ENCODE measurements around the gene MCTP1.
"Not testable (repeated sequence)": the region's sequence is repeated elsewhere in the genome, so short reads cannot be mapped to it uniquely, and the experiment has no call there.

MCTP1 gene

DNA sequence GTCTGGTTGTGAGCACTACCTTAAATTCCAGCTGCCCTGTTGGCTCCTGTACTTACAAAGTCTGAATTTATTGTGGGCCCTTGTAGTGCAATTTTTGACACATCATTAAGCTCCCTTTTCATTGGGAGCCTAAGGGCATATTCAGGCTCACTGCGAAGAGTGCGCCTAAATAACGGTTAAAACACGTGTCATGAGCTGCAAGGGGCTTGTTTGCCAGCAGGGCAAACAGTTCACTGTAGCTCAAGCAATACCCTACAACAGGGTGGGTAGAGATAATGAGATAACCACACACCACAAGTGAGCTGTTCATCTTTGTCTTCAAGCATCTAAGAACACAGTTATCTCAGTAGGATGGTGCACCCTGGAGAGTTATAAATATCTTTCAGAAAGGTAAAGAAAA is 452.2 kb downstream of the MCTP1 start:
- TF ChIP-seq, protein P1, sequence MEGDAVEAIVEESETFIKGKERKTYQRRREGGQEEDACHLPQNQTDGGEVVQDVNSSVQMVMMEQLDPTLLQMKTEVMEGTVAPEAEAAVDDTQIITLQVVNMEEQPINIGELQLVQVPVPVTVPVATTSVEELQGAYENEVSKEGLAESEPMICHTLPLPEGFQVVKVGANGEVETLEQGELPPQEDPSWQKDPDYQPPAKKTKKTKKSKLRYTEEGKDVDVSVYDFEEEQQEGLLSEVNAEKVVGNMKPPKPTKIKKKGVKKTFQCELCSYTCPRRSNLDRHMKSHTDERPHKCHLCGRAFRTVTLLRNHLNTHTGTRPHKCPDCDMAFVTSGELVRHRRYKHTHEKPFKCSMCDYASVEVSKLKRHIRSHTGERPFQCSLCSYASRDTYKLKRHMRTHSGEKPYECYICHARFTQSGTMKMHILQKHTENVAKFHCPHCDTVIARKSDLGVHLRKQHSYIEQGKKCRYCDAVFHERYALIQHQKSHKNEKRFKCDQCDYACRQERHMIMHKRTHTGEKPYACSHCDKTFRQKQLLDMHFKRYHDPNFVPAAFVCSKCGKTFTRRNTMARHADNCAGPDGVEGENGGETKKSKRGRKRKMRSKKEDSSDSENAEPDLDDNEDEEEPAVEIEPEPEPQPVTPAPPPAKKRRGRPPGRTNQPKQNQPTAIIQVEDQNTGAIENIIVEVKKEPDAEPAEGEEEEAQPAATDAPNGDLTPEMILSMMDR (IDR thresholded peaks at IDR 0.05; ENCODE audit: low read length) = no peak
- TF ChIP-seq EZH2 (optimal IDR thresholded peaks at IDR 0.05; ENCODE audit: low read depth, low read length) (no peak), EZH2phosphoT487 (IDR thresholded peaks at IDR 0.05; ENCODE audit: low read length) (no peak)
- Histone ChIP-seq H3K9me2 (replicated peaks; ENCODE audit: insufficient read depth, low read length) (no peaks in the 10 kb centered on the region), H4K20me1 (ENCODE audit: insufficient read depth, low read length) (no peaks in the 10 kb centered on the region), H3K4me3 (ENCODE audit: low read length) (no peak overlapping the region), H3K4me2 (ENCODE audit: low read depth, low read length) (no peak overlapping the region), H3F3A (ENCODE audit: insufficient read depth, low read length) (no peaks in the 10 kb centered on the region), H3K36me3 (replicated peaks; ENCODE audit: insufficient read depth, low read length) (no peaks in the 10 kb centered on the region), H3K27me3 (replicated peaks; ENCODE audit: insufficient read depth, low read length) (no peaks in the 10 kb centered on the region), H3K27ac (ENCODE audit: low read length) (no peak overlapping the region), H3K9me3 (replicated peaks; ENCODE audit: insufficient read depth, low read length) (no peaks in the 10 kb centered on the region), H3K4me1 (ENCODE audit: low read length) (no peaks in the 10 kb centered on the region), H2AFZ (ENCODE audit: low read length) (no peak overlapping the region), H3K9ac (ENCODE audit: low read length) (no peak overlapping the region), H3K79me2 (ENCODE audit: low read length) (no peaks in the 10 kb centered on the region)
- DNase-seq = no peak

DNA sequence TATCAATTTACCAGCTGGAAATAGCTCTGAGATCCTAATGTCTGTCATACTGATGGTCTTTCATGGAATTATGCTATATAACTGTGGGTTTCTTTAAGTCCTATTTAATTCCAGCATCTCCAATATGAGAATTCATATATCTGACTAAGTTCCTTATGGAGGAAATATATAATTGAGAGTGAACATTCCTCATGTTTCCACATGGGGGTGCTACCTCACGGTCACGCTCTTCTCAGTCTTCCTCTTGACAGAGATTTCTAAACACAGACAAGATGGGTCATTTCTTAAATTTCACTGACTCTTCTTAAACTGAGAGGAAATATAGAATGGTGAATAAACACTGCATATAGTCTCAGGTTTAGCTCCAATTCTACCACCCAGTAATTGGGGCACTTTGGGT is 454.4 kb downstream of the MCTP1 start:
- H3F3A ChIP-seq (ENCODE audit: insufficient read depth, low read length) = no peaks in the 10 kb centered on the region
- H3K27ac ChIP-seq (ENCODE audit: low read length) = no peak overlapping the region
- TF ChIP-seq EZH2 (optimal IDR thresholded peaks at IDR 0.05; ENCODE audit: low read depth, low read length) (no peak), EZH2phosphoT487 (IDR thresholded peaks at IDR 0.05; ENCODE audit: low read length) (no peak)
- TF ChIP-seq, protein P1 (IDR thresholded peaks at IDR 0.05; ENCODE audit: low read length) = peak; percentile 47
- H3K27me3 ChIP-seq (replicated peaks; ENCODE audit: insufficient read depth, low read length) = no peaks in the 10 kb centered on the region
- no peak overlapping the region for H3K4me3 ChIP-seq (ENCODE audit: low read length)
- no peaks in the 10 kb centered on the region for H3K4me1 ChIP-seq (ENCODE audit: low read length)
- H3K79me2 ChIP-seq (ENCODE audit: low read length) = no peaks in the 10 kb centered on the region
- H4K20me1 ChIP-seq (ENCODE audit: insufficient read depth, low read length) = no peaks in the 10 kb centered on the region
- no peaks in the 10 kb centered on the region for H3K36me3 ChIP-seq (replicated peaks; ENCODE audit: insufficient read depth, low read length)
- H3K4me2 ChIP-seq (ENCODE audit: low read depth, low read length) = no peak overlapping the region
- no peak overlapping the region for H3K9ac ChIP-seq (ENCODE audit: low read length)
- peak; percentile 13 for DNase-seq
- no peaks in the 10 kb centered on the region for H3K9me2 ChIP-seq (replicated peaks; ENCODE audit: insufficient read depth, low read length)
- no peaks in the 10 kb centered on the region for H3K9me3 ChIP-seq (replicated peaks; ENCODE audit: insufficient read depth, low read length)
- no peak overlapping the region for H2AFZ ChIP-seq (ENCODE audit: low read length)

DNA sequence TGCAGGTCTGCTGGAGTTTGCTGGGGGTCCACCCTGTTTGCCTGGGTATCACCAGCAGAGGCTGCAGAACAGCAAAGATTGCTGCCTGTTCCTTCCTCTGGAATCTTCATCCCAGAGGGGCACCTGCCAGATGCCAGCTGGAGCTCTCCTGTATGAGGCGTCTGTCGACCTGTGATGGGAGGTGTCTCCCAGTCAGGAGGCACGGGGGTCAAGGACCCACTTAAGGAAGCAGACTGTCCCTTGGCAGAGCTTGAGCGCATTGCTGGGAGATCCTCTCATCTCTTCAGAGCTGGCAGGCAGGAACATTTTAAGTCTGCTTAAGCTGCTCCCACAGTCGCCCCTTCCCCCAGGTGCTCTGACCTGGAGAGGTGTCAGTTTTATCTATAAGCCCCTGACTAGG is 456.7 kb downstream of the MCTP1 start:
- H4K20me1 ChIP-seq (ENCODE audit: insufficient read depth, low read length); H3K9me3 ChIP-seq (replicated peaks; ENCODE audit: insufficient read depth, low read length); H3K36me3 ChIP-seq (replicated peaks; ENCODE audit: insufficient read depth, low read length); H2AFZ ChIP-seq (ENCODE audit: low read length); H3K4me2 ChIP-seq (ENCODE audit: low read depth, low read length); H3K79me2 ChIP-seq (ENCODE audit: low read length); H3K9ac ChIP-seq (ENCODE audit: low read length); H3K4me1 ChIP-seq (ENCODE audit: low read length); H3K4me3 ChIP-seq (ENCODE audit: low read length); H3F3A ChIP-seq (ENCODE audit: insufficient read depth, low read length); H3K27me3 ChIP-seq (replicated peaks; ENCODE audit: insufficient read depth, low read length); DNase-seq; H3K27ac ChIP-seq (ENCODE audit: low read length); H3K9me2 ChIP-seq (replicated peaks; ENCODE audit: insufficient read depth, low read length): not testable (repeated sequence)

DNA sequence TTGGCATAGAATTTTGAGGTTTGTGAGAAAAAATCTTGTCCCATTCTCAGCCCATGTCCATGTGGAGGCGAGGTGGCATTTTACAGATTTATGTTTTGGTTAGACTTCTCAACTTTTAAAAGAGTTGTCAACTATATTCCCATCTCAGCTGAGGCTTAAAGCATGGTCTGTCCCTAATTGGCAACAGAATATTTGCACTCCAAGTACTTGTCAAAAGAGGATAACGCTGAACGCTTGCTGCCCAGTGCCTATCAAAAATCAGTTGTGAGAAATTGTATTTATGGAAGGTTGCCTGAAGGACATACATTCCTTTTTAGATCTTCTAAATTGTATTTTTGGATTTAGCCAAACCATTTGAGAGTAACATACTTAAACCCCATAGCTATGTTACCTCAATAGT is 464.4 kb downstream of the MCTP1 start:
- H3K9ac ChIP-seq (ENCODE audit: low read length) = no peak overlapping the region
- no peaks in the 10 kb centered on the region for H3K27me3 ChIP-seq (replicated peaks; ENCODE audit: insufficient read depth, low read length)
- H3K4me1 ChIP-seq (ENCODE audit: low read length) = no peaks in the 10 kb centered on the region
- no peaks in the 10 kb centered on the region for H3K9me2 ChIP-seq (replicated peaks; ENCODE audit: insufficient read depth, low read length)
- no peak overlapping the region for H3K4me3 ChIP-seq (ENCODE audit: low read length)
- no peak overlapping the region for H2AFZ ChIP-seq (ENCODE audit: low read length)
- H3K36me3 ChIP-seq (replicated peaks; ENCODE audit: insufficient read depth, low read length) = no peaks in the 10 kb centered on the region
- H4K20me1 ChIP-seq (ENCODE audit: insufficient read depth, low read length) = no peaks in the 10 kb centered on the region
- no peaks in the 10 kb centered on the region for H3K79me2 ChIP-seq (ENCODE audit: low read length)
- H3K4me2 ChIP-seq (ENCODE audit: low read depth, low read length) = no peak overlapping the region
- H3K9me3 ChIP-seq (replicated peaks; ENCODE audit: insufficient read depth, low read length) = no peaks in the 10 kb centered on the region
- DNase-seq = no peak
- H3K27ac ChIP-seq (ENCODE audit: low read length) = no peak overlapping the region
- no peaks in the 10 kb centered on the region for H3F3A ChIP-seq (ENCODE audit: insufficient read depth, low read length)
- TF ChIP-seq, protein P1 (IDR thresholded peaks at IDR 0.05; ENCODE audit: low read length) = no peak
- TF ChIP-seq EZH2phosphoT487 (IDR thresholded peaks at IDR 0.05; ENCODE audit: low read length) (no peak), EZH2 (optimal IDR thresholded peaks at IDR 0.05; ENCODE audit: low read depth, low read length) (no peak)

Measured in MM.1S (cell line).